Esophagus muscularis mucosa (tissue), 4 donors: Measurements from ENCODE around the gene REX1BD. TPM values are rescaled to one million over a fixed set of nuclear protein-coding genes. Genes with fewer than 3 reads are reported as not detected.

ENCODE experiments used
- DNase-seq: peaks from one replicate; pipeline ENCODE4 v3.0.0-alpha.2; 2017; ENCODE audit errors: extremely low spot score
- H3K27ac ChIP-seq, 4 donors: fragments of 200-600 bp; sonication (generic); replicated peaks in 1 of 4; 1 replicate in 3 of 4; 2 replicates in 1 of 4; pipeline ENCODE4 v1.5.1; 2016 to 2019; ENCODE audit warnings: mild to moderate bottlenecking in 1 of 4
- H3K27me3 ChIP-seq, 4 donors: fragments of 200-600 bp; sonication (generic); one replicate each; pipeline versions ENCODE4 v1.5.1 to v1.6.0; 2016 to 2019
- H3K36me3 ChIP-seq, 4 donors: fragments of 200-600 bp; sonication (generic); one replicate each; pipeline ENCODE4 v1.5.1; 2016 to 2019
- H3K4me1 ChIP-seq, 4 donors: fragments of 200-600 bp; sonication (generic); one replicate each; pipeline ENCODE4 v1.5.1; 2016 to 2019
- H3K4me3 ChIP-seq, 4 donors: fragments of 200-600 bp; sonication (generic); 1 replicate in 2 of 4; 2 replicates in 2 of 4; pipeline ENCODE4 v1.5.1; 2016 to 2019; ENCODE audit warnings: mild to moderate bottlenecking in 4 of 4, moderate library complexity in 1 of 4
- H3K9me3 ChIP-seq, 4 donors: fragments of 200-600 bp; sonication (generic); 1 replicate in 3 of 4; 2 replicates in 1 of 4; pipeline ENCODE4 v1.5.1; 2016 to 2019
- CTCF ChIP-seq, 3 experiments: fragments of 200-600 bp in 2 of 3; fragments of 450-650 bp in 1 of 3; sonication (generic) in 2 of 3; IDR thresholded peaks; one replicate each; pipeline ENCODE4 v1.5.1; 2017 to 2019; ENCODE audit warnings: antibody characterized with exemption in 3 of 3, mild to moderate bottlenecking in 2 of 3, moderate library complexity in 1 of 3
- EP300 ChIP-seq: sonication (generic); formaldehyde crosslinking; IDR thresholded peaks from one replicate; pipeline ENCODE4 v1.6.1; 2017; ENCODE audit warnings: antibody characterized with exemption
- POLR2A ChIP-seq: fragments of 450-650 bp; IDR thresholded peaks from one replicate; pipeline ENCODE4 v1.6.1; 2017; ENCODE audit warnings: antibody characterized with exemption, moderate library complexity, mild to moderate bottlenecking, low read depth
- POLR2AphosphoS5 ChIP-seq, 2 donors: sonication (generic); formaldehyde crosslinking; IDR thresholded peaks; one replicate each; pipeline ENCODE4 v1.6.1; 2017; ENCODE audit warnings: antibody characterized with exemption in 2 of 2
- whole genome bisulfite sequencing: methylation state at CpG from one replicate; pipeline ENCODE4 v1.1.5; 2018; 5-methylcytosine and 5-hydroxymethylcytosine counted together
- intact Hi-C: fragments of 100-400 bp; cut with DNase I; formaldehyde crosslinking; loops from one replicate; pipeline ENCODE4 v1.15.1; 2023
- total RNA-seq, 4 donors: library from RNA; depleted of rRNA; stranded (reverse); fragments of >200 nt; gene quantifications; one replicate each; pipeline versions ENCODE4 v1.1.0 to v1.2.1, GENCODE V29; 2016

The REX1BD gene
- total RNA-seq, 4 donors from 2014 or later = 56.1 to 77.7 (median 67.0) TPM

DNA sequence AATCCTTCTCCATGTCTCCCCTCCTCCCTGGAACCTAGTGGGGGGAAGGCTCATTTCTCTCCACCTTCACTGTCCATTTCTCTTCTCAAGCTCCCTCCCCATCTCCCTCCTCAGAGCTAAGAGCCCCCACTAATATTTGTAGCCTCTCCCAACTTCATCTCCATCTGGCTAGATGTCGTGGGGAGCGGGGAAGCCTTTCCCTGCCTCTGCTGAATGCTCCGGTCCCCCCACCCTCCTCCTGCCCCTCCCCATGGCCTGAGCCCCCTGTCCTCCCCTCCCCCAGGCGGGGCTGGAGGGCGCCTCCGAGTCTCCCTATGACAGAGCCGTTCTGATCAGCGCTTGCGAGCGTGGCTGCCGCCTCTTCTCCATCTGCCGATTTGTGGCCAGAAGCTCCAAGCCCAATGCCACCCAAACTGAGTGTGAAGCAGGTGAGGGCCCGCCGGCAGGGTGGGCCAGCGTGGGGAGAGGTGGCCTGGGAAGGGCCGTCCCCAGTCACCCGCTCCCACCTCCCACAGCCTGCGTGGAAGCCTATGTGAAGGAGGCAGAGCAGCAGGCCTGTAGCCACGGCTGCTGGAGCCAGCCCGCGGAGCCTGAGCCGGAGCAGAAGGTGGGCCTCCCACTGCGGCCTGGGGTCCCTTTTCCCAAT, 25.1 kb downstream of the REX1BD start:
- 67% methylated on average over 12 of the region's 23 CpGs for WGBS
- Histone ChIP-seq H3K27me3 (peaks cover 7 to 93% (median 38%) of the 10 kb centered on the region in 4 donors), H3K27ac (no peak overlapping the region), H3K4me1 (peaks cover 30 to 35% (median 31%) of the 10 kb centered on the region in 4 donors), H3K9me3 (no peaks in the 10 kb centered on the region), H3K4me3 (no peak overlapping the region), H3K36me3 (no peaks in the 10 kb centered on the region)
- no peak for DNase-seq
- TF ChIP-seq POLR2AphosphoS5 (IDR thresholded peaks at IDR 0.05) (no peak), CTCF (IDR thresholded peaks at IDR 0.05) (no peak), EP300 (no peak), POLR2A (no peak)
- intact Hi-C loops = no loop called here

DNA sequence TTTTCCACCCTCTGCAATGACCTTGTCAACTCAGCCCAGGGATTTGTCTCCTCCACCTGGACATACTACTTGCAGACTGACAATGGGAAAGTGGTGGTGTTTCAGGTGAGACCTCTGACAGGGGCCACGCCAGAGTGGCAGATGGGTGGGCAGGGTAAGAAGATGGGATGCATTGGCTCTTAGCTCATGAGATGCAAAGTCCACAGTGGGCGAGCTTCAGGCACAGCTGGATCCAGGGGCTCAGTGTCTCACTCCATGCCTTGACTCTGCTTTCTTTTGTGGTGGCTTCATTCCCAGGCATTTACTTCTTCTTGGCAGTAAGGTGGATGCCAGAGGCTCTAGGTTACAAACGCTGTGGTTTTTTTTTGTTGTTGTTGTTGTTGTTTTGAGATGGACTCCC, 27.4 kb downstream of the REX1BD start:
- WGBS = 100% methylated on average over 2 of the region's 3 CpGs
- intact Hi-C loops = no loop called here
- no peak for DNase-seq
- Histone ChIP-seq H3K27ac (no peak overlapping the region), H3K36me3 (no peaks in the 10 kb centered on the region), H3K9me3 (no peaks in the 10 kb centered on the region), H3K27me3 (peaks cover 7 to 76% (median 23%) of the 10 kb centered on the region in 4 donors), H3K4me3 (no peak overlapping the region), H3K4me1 (peaks cover 24 to 25% (median 24%) of the 10 kb centered on the region in 4 donors)
- TF ChIP-seq CTCF (IDR thresholded peaks at IDR 0.05) (no peak), POLR2AphosphoS5 (IDR thresholded peaks at IDR 0.05) (no peak), EP300 (no peak), POLR2A (no peak)

GRCh38 chr19:18617562-18617961, 29.0 kb downstream of the REX1BD start:
- no peak for TF ChIP-seq POLR2A
- no peak for TF ChIP-seq EP300
- TF ChIP-seq POLR2AphosphoS5 (IDR thresholded peaks at IDR 0.05) = no peak
- no peak for TF ChIP-seq CTCF (IDR thresholded peaks at IDR 0.05)
- Histone ChIP-seq H3K9me3 (no peaks in the 10 kb centered on the region), H3K4me1 (peaks cover 8 to 9% (median 9%) of the 10 kb centered on the region in 4 donors), H3K4me3 (no peak overlapping the region), H3K36me3 (no peaks in the 10 kb centered on the region), H3K27me3 (peaks cover 0 to 62% (median 8%) of the 10 kb centered on the region in 4 donors), H3K27ac (no peak overlapping the region)
- intact Hi-C loops = no loop called here
- DNase-seq = no peak

- Histone ChIP-seq H3K27me3 (peaks cover 0 to 55% (median 3%) of the 10 kb centered on the region in 4 donors), H3K4me3 (no peak overlapping the region), H3K27ac (no peak overlapping the region), H3K36me3 (no peaks in the 10 kb centered on the region), H3K4me1 (peaks cover 2 to 3% (median 2%) of the 10 kb centered on the region in 4 donors), H3K9me3 (no peaks in the 10 kb centered on the region)
- TF ChIP-seq POLR2A (no peak), POLR2AphosphoS5 (IDR thresholded peaks at IDR 0.05) (no peak), CTCF (IDR thresholded peaks at IDR 0.05) (no peak), EP300 (no peak)
- whole genome bisulfite sequencing = 90% methylated on average over 5 of the region's 13 CpGs
- no peak for DNase-seq
- intact Hi-C loops = no loop called here
Observed at GRCh38 chr19:18618236-18618635, 29.6 kb downstream of the REX1BD start.

DNA sequence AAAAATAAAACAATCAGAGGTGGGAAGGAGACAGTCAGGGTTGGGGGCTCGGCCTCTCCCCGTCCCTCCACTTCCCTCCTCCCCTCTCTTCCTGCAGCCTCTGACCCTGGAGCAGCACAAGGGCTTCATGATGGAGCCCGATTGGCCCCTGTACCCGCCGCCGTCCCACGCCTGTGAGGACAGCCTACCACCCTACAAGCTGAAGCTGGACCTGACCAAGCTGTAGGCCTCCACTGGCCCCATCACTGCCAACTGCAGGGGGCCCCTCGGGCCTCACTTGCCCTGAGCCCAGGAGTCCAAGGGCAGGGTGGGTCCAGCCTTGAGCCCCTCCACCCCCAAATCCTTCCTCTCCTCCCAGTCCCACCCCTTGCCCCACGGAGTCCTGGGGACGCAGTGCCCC, 31.7 kb downstream of the REX1BD start:
- Histone ChIP-seq H3K36me3 (no peaks in the 10 kb centered on the region), H3K4me3 (no peak overlapping the region), H3K27ac (no peak overlapping the region), H3K4me1 (no peaks in the 10 kb centered on the region), H3K27me3 (peaks cover 0 to 34% (median 0%) of the 10 kb centered on the region in 4 donors), H3K9me3 (no peaks in the 10 kb centered on the region)
- no peak for DNase-seq
- intact Hi-C loops = no loop called here
- WGBS = 90% methylated on average over 8 of the region's 10 CpGs
- no peak for TF ChIP-seq EP300
- no peak for TF ChIP-seq POLR2AphosphoS5 (IDR thresholded peaks at IDR 0.05)
- no peak for TF ChIP-seq POLR2A
- TF ChIP-seq CTCF (IDR thresholded peaks at IDR 0.05) = no peak
